Endothelial cell of umbilical vein (primary cell): ENCODE measurements around the gene PODXL2. TPM values are rescaled to one million over a fixed set of nuclear protein-coding genes. Genes with fewer than 3 reads are reported as not detected.

Experiments
- BruUV-seq: library from RNA; stranded (reverse); fragments of 400-500 nt; replicated peaks from 2 replicates; lab custom pipeline; 2021; lab: Mats Ljungman, UMichigan
- CTCF ChIA-PET: fragments of 300-600, 350-600 bp; sonication (Branson Sonifier 250); formaldehyde crosslinking; loops from one replicate; lab custom pipeline; 2021; ENCODE audit warnings: antibody characterized with exemption, inconsistent platforms; lab: Charles Lee
- POLR2A ChIA-PET: fragments of 300-600, 350-600 bp; sonication (Branson Sonifier 250); formaldehyde crosslinking; loops from one replicate; lab custom pipeline; 2021; ENCODE audit warnings: antibody characterized with exemption, inconsistent platforms; lab: Charles Lee
- DNase-seq: peaks from one replicate; pipeline ENCODE4 v3.0.0-alpha.2; 2011; ENCODE audit warnings: low read depth, low spot score
- FAIRE-seq: peaks from 2 replicates; lab custom pipeline; 2011; peaks lifted over from hg19 to GRCh38; lab: Jason Lieb, UNC
- H2AFZ ChIP-seq: 2 replicates; pipeline ENCODE4 v1.6.0; 2012; ENCODE audit warnings: low read depth, low read length, control low read depth, inconsistent platforms
- H3K27ac ChIP-seq: 2 replicates; pipeline ENCODE4 v1.5.1; 2011; ENCODE audit warnings: low read depth, mild to moderate bottlenecking, control low read depth, low read length, moderate library complexity; ENCODE audit not compliant: insufficient read depth
- H3K27me3 ChIP-seq, 2 experiments: 2 replicates each; pipeline versions ENCODE4 v1.6.0 to v1.6.1; 2011; ENCODE audit warnings: low read length in 2 of 2, mixed read lengths in 1 of 2; ENCODE audit not compliant: control insufficient read depth in 2 of 2, insufficient read depth in 2 of 2
- H3K36me3 ChIP-seq, 2 experiments: 2 replicates in 1 of 2; 3 replicates in 1 of 2; pipeline ENCODE4 v1.5.1; 2011; ENCODE audit warnings: low read length in 2 of 2, mild to moderate bottlenecking in 1 of 2, moderate library complexity in 1 of 2; ENCODE audit not compliant: control insufficient read depth in 2 of 2, insufficient read depth in 2 of 2; ENCODE audit errors: extremely low read depth in 1 of 2
- H3K4me1 ChIP-seq: 3 replicates; pipeline ENCODE4 v1.5.1; 2011; ENCODE audit warnings: mild to moderate bottlenecking, low read length; ENCODE audit not compliant: control insufficient read depth, insufficient read depth; ENCODE audit errors: extremely low read depth
- H3K4me2 ChIP-seq: 2 replicates; pipeline ENCODE4 v1.6.1; 2011; ENCODE audit warnings: low read length, control low read depth, mixed read lengths; ENCODE audit not compliant: insufficient read depth
- H3K4me3 ChIP-seq, 3 experiments: fragments of 200-600 bp in 1 of 3; sonication (generic), shearing (Covaris generic) in 1 of 3; replicated peaks in 1 of 3; 2 replicates each; pipeline ENCODE4 v1.5.1; 2011 to 2016; ENCODE audit warnings: control low read depth in 3 of 3, low read length in 3 of 3, mild to moderate bottlenecking in 2 of 3, inconsistent platforms in 1 of 3, low read depth in 1 of 3, moderate library complexity in 1 of 3; ENCODE audit not compliant: insufficient read depth in 1 of 3
- H3K79me2 ChIP-seq: 2 replicates; pipeline ENCODE4 v1.6.0; 2012; ENCODE audit warnings: low read length, inconsistent platforms; ENCODE audit not compliant: control insufficient read depth, insufficient read depth
- H3K9ac ChIP-seq: replicated peaks from 2 replicates; pipeline ENCODE3; 2011; ENCODE audit warnings: low read length, control low read depth; ENCODE audit not compliant: insufficient read depth; ENCODE audit errors: extremely low read depth
- H3K9me1 ChIP-seq: replicated peaks from 3 replicates; pipeline ENCODE4 v1.6.0; 2011; ENCODE audit warnings: mild to moderate bottlenecking, low read length; ENCODE audit not compliant: control insufficient read depth, insufficient read depth; ENCODE audit errors: extremely low read depth
- H3K9me3 ChIP-seq: replicated peaks from 2 replicates; pipeline ENCODE4 v1.5.1; 2012; ENCODE audit warnings: low read length, inconsistent platforms; ENCODE audit not compliant: control insufficient read depth, insufficient read depth
- H4K20me1 ChIP-seq: replicated peaks from 2 replicates; pipeline ENCODE3; 2011; ENCODE audit warnings: mild to moderate bottlenecking, low read length; ENCODE audit not compliant: control insufficient read depth, insufficient read depth; ENCODE audit errors: extremely low read depth
- EZH2 ChIP-seq: IDR thresholded peaks from 2 replicates; pipeline ENCODE4 v1.6.1; 2012; ENCODE audit warnings: borderline replicate concordance, low read depth, mild to moderate bottlenecking, moderate library complexity, low read length, inconsistent platforms; ENCODE audit not compliant: severe bottlenecking
- FOS ChIP-seq: IDR thresholded peaks from 2 replicates; pipeline ENCODE4 v1.6.1; 2011; ENCODE audit warnings: mild to moderate bottlenecking, low read length, moderate library complexity, borderline replicate concordance; ENCODE audit not compliant: insufficient read depth
- GATA2 ChIP-seq: IDR thresholded peaks from 2 replicates; pipeline ENCODE4 v1.7.0; 2011; ENCODE audit warnings: low read depth, mild to moderate bottlenecking, moderate library complexity, mixed read lengths, low read length; ENCODE audit not compliant: insufficient read length, insufficient read depth
- JUN ChIP-seq: IDR thresholded peaks from 2 replicates; pipeline ENCODE4 v1.6.1; 2011; ENCODE audit warnings: borderline replicate concordance, low read depth; ENCODE audit not compliant: insufficient read length, insufficient read depth
- MYC ChIP-seq: IDR thresholded peaks from one replicate; pipeline ENCODE4 v1.6.1; 2011; ENCODE audit warnings: mild to moderate bottlenecking, low read depth, low read length
- POLR2A ChIP-seq: IDR thresholded peaks from 2 replicates; pipeline ENCODE4 v1.6.1; 2012; ENCODE audit warnings: low read depth, mild to moderate bottlenecking, control low read depth, low read length
- POLR2AphosphoS5 ChIP-seq: IDR thresholded peaks from 2 replicates; pipeline ENCODE4 v1.6.1; 2012; ENCODE audit warnings: low read depth, mild to moderate bottlenecking, control low read depth, low read length, moderate library complexity; ENCODE audit not compliant: insufficient read depth
- dilution Hi-C: fragments of 300-500 bp; cut with MboI; formaldehyde crosslinking; loops from one replicate; pipeline ENCODE4 v1.15.0; 2019; ENCODE audit warnings: low sequenced_read_pairs; ENCODE audit not compliant: extremely low pct_ligation_motif_present
- intact Hi-C: fragments of 100-400 bp; cut with micrococcal nuclease; formaldehyde crosslinking; loops from one replicate; pipeline ENCODE4 v1.10.0; 2022
- polyA plus RNA-seq, 4 experiments: library from polyadenylated mRNA; depleted of rRNA in 3 of 4; stranded (reverse) in 3 of 4; unstranded in 1 of 4; fragments of >200 nt; gene quantifications; 2 replicates each; pipeline versions ENCODE4 v1.2.1 to v1.2.3, GENCODE V29; 2011 to 2012; ENCODE audit warnings: missing spikeins in 1 of 4
- total RNA-seq: library from RNA; stranded (reverse); gene quantifications from 2 replicates; pipeline ENCODE4 v1.2.3, GENCODE V29; 2021
- TF ChIP-seq, protein P1 (sequence below), 2 donors: IDR thresholded peaks; 1 replicate in 1 of 2; 2 replicates in 1 of 2; pipeline ENCODE4 v1.5.1; 2011; ENCODE audit warnings: low read length in 2 of 2, mild to moderate bottlenecking in 2 of 2, moderate library complexity in 2 of 2, control low read depth in 1 of 2, inconsistent platforms in 1 of 2, low read depth in 1 of 2; ENCODE audit not compliant: insufficient read depth in 1 of 2; ENCODE audit errors: extremely low read depth in 1 of 2
- TF ChIP-seq, protein P2 (sequence below): IDR thresholded peaks from 2 replicates; pipeline ENCODE4 v1.6.1; 2011; ENCODE audit not compliant: insufficient read depth, insufficient read length

Gene PODXL2
- total and polyA plus RNA-seq, 2 donors (not counting 3 experiments of a cell fraction or from before 2014, with no cell fraction given): 5.5 to 6.5 TPM

DNA sequence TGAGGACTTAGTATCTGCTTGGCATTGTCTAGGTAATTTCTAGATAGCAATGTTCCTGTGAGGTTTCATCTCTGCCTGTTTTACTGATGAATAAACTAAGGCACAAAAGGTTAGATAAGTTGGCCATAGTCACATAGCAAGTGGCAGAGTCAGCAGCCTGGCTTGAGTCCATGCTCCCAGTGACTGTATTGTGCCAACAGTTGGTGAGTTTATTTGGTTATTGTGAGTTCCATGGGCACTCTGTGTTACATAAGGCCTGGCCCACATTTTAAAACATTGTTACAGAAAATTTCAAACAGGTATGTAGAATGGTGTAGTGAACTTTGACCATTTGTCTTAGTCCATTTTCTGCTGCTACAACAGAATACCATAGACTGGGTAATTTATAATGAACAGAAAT is 15.6 kb upstream of the PODXL2 start:
- dilution Hi-C loops: no loop called here
- TF ChIP-seq POLR2A (no peak), GATA2 (no peak), POLR2AphosphoS5 (no peak), EZH2 (no peak), MYC (no peak), JUN (no peak), FOS (no peak)
- TF ChIP-seq, protein P1, sequence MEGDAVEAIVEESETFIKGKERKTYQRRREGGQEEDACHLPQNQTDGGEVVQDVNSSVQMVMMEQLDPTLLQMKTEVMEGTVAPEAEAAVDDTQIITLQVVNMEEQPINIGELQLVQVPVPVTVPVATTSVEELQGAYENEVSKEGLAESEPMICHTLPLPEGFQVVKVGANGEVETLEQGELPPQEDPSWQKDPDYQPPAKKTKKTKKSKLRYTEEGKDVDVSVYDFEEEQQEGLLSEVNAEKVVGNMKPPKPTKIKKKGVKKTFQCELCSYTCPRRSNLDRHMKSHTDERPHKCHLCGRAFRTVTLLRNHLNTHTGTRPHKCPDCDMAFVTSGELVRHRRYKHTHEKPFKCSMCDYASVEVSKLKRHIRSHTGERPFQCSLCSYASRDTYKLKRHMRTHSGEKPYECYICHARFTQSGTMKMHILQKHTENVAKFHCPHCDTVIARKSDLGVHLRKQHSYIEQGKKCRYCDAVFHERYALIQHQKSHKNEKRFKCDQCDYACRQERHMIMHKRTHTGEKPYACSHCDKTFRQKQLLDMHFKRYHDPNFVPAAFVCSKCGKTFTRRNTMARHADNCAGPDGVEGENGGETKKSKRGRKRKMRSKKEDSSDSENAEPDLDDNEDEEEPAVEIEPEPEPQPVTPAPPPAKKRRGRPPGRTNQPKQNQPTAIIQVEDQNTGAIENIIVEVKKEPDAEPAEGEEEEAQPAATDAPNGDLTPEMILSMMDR (IDR thresholded peaks at IDR 0.05; ENCODE audit: extremely low read depth in 1 of 2, insufficient read depth in 1 of 2, low read depth in 1 of 2, low read length in 2 of 2): no peak
- TF ChIP-seq, protein P2, sequence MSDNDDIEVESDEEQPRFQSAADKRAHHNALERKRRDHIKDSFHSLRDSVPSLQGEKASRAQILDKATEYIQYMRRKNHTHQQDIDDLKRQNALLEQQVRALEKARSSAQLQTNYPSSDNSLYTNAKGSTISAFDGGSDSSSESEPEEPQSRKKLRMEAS: no peak
- intact Hi-C loops: no loop called here
- ChIA-PET CTCF (no interaction called here), POLR2A (no interaction called here)
- Histone ChIP-seq H3K27me3 (no peaks in the 10 kb centered on the region), H3K9me3 (no peaks in the 10 kb centered on the region), H3K36me3 (peaks cover 4 to 10% of the 10 kb centered on the region in 2 experiments), H2AFZ (no peak overlapping the region), H3K9ac (no peak overlapping the region), H4K20me1 (no peaks in the 10 kb centered on the region), H3K9me1 (no peaks in the 10 kb centered on the region), H3K4me3 (no peak overlapping the region), H3K4me1 (peaks cover 13% of the 10 kb centered on the region), H3K4me2 (no peak overlapping the region), H3K79me2 (no peaks in the 10 kb centered on the region), H3K27ac (peak overlapping the region; percentile 26)
- no TSS peak for BruUV-seq
- DNase-seq (no peak), FAIRE-seq (peak; percentile 8)
